Thymus (tissue), 11 donors: Measurements from ENCODE around the gene PHLDB3. TPM values are rescaled to one million over a fixed set of nuclear protein-coding genes. Genes with fewer than 3 reads are reported as not detected.
"Not testable (repeated sequence)": the region's sequence is repeated elsewhere in the genome, so short reads cannot be mapped to it uniquely, and the experiment has no call there.

Experiments used
- DNase-seq, 9 donors: peaks; one replicate each; pipeline ENCODE4 v3.0.0-alpha.2; 2013; ENCODE audit warnings: low spot score in 9 of 9, low read depth in 6 of 9, missing footprints in 1 of 9
- H3K27ac ChIP-seq, 2 donors: one replicate each; pipeline ENCODE4 v1.5.1; 2013; ENCODE audit warnings: control low read depth in 1 of 2, low read depth in 1 of 2, low read length in 1 of 2, mild to moderate bottlenecking in 1 of 2, moderate library complexity in 1 of 2
- H3K27me3 ChIP-seq, 2 donors: one replicate each; pipeline ENCODE4 v1.5.1; 2013; ENCODE audit warnings: low read length in 1 of 2; ENCODE audit not compliant: control insufficient read depth in 2 of 2, insufficient read depth in 1 of 2
- H3K36me3 ChIP-seq, 2 donors: one replicate each; pipeline ENCODE4 v1.5.1; 2013; ENCODE audit warnings: low read length in 1 of 2, mild to moderate bottlenecking in 1 of 2, moderate library complexity in 1 of 2; ENCODE audit not compliant: control insufficient read depth in 2 of 2, insufficient read depth in 2 of 2
- H3K4me1 ChIP-seq, 2 donors: one replicate each; pipeline ENCODE4 v1.5.1; 2013; ENCODE audit warnings: low read length in 2 of 2; ENCODE audit not compliant: control insufficient read depth in 2 of 2, insufficient read depth in 2 of 2
- H3K4me3 ChIP-seq, 2 donors: one replicate each; pipeline ENCODE4 v1.5.1; 2013; ENCODE audit warnings: low read length in 2 of 2, control low read depth in 1 of 2, mild to moderate bottlenecking in 1 of 2
- H3K9me3 ChIP-seq, 2 donors: one replicate each; pipeline ENCODE4 v1.5.1; 2013; ENCODE audit warnings: low read length in 1 of 2, mild to moderate bottlenecking in 1 of 2; ENCODE audit not compliant: control insufficient read depth in 2 of 2, insufficient read depth in 1 of 2
- WGBS: extraction: QIAGEN DNeasy Blood & Tissue Kit; methylation state at CpG from one replicate; pipeline ENCODE4 v1.1.7; 2013; 5-methylcytosine and 5-hydroxymethylcytosine counted together
- polyA plus RNA-seq: library from polyadenylated mRNA; stranded (reverse); fragments of 200-250 nt; gene quantifications from one replicate; pipeline ENCODE4 v1.2.3, GENCODE V29; 2013
- total RNA-seq: library from RNA; stranded (reverse); fragments of 120-200 nt; gene quantifications from one replicate; pipeline ENCODE4 v1.2.4, GENCODE V29; 2013
- donor health status: healthy.

Gene PHLDB3
- total and polyA plus RNA-seq, 2 donors: 12.0 to 37.9 TPM

DNA sequence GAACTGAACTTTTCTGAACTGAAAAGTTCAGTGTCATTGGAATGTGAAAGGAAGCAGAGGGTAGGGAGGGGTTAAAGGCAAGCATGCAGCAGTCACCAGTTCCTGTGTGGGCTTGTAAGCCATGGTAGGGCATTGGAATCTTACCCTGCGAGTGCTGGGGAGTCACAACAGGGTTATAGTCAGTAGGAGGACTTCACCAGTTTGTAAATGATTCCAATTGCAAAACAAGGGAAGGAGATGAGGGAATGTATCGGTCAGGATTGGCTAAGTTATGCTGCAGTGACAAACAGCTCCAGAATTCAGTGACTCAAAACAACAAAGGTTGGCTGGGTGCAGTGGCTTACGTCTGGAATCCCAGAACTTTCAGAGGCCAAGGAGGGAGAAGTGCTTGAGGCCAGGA is 52.0 kb downstream of the PHLDB3 start:
- no peaks in the 10 kb centered on the region for H3K27me3 ChIP-seq
- no peaks in the 10 kb centered on the region for H3K4me1 ChIP-seq
- H3K4me3 ChIP-seq: no peak overlapping the region
- H3K9me3 ChIP-seq: no peaks in the 10 kb centered on the region
- 87% methylated on average over 3 of the region's 3 CpGs for WGBS
- H3K27ac ChIP-seq: no peak overlapping the region
- DNase-seq: no peak
- no peaks in the 10 kb centered on the region for H3K36me3 ChIP-seq

DNA sequence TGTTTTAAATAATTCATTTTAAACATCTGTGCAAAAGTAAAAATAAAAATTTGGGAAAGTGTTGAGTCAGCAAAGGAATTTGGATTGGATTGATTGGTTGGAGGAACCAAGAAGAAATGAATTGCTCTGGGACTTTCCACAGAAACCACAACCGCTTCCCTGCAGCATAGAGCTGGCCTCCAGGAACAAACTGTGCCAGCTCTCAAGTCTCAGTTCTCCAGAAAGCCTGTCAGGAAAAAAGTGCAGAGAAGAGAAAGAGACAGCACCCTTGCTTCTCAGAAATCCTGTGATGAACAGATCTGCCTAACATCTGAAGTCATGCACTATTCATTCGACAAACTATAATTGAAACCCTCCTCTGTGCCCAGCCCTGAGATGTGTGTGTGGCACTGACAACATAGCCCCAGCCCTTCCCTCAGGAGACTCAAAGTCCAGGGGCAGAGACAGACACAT is 54.0 kb downstream of the PHLDB3 start:
- Histone ChIP-seq H3K9me3 (no peaks in the 10 kb centered on the region), H3K36me3 (no peaks in the 10 kb centered on the region), H3K4me1 (no peaks in the 10 kb centered on the region), H3K27ac (peak overlapping the region; percentile 23 to 31), H3K27me3 (no peaks in the 10 kb centered on the region), H3K4me3 (no peak overlapping the region)
- 59% methylated on average over 2 of the region's 2 CpGs for WGBS
- DNase-seq: peak in 1 of 9 donors; percentile 32

DNA sequence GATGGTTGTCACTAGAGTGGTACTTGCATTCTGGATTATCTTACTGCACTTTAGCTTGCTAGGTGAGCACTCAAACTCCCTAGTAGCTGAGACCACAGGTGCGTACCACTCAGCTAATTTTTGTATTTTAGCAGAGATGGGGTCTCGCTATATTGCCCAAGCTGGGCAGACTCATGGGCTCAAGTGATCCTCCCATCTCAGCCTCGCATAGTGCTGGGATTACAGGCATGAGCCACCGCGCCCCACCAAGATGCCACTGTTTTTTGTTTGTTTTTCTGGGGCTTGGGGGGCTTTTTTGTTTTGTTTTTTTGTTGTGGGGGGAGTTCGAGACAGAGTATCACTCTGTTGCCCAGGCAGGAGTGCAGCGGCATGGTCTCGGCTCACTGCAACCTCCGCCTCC is 56.9 kb downstream of the PHLDB3 start:
- Histone ChIP-seq H3K27me3 (no peaks in the 10 kb centered on the region), H3K4me3 (no peak overlapping the region), H3K27ac (no peak overlapping the region), H3K9me3 (no peaks in the 10 kb centered on the region), H3K4me1 (peaks cover 0 to 2% of the 10 kb centered on the region in 2 donors), H3K36me3 (no peaks in the 10 kb centered on the region)
- DNase-seq: no peak
- 97% methylated on average over 9 of the region's 9 CpGs for WGBS

DNA sequence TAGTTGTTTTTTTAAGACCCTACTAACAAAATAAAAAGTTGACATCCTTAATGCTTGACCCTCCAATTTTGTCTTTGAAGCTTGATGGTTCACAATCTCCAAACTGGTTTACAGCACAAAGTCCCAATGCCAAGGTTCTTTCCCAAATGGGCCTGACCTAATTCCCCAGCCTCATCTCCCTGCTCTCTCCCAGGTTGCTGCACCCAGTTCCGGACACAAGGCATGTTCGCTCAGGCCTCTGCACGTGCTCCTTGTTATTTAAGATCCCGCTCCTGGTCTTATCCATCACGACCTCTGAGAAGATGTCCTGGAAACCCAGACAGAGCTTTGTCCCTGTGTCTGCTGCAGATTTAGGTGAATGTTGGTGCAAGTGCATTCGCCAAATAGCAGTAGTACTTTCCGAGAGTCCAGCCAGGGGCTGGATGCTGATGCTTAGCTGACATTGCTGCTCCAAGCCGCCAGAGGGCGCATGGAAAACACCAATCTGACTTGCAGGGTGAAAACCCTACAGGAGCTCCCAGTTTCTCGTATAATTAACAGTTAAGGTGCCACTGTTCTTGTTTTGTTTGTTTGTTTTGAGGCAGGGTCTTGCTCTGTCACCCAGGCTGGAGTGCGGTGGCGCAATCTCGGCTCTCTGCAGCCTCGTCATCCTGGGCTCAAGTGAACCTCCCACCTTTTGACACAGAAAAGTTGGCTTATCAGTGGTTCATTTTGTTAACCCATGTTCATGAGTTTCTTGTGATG is 57.6 kb downstream of the PHLDB3 start:
- no peaks in the 10 kb centered on the region for H3K27me3 ChIP-seq
- 42% methylated on average over 14 of the region's 14 CpGs for WGBS
- DNase-seq: peak in 6 of 9 donors; percentile 54 to 85 (median 72)

GRCh38 chr19:43445426-43445825 is 59.1 kb downstream of the PHLDB3 start:
- 95% methylated on average over 2 of the region's 2 CpGs for WGBS
- no peaks in the 10 kb centered on the region for H3K36me3 ChIP-seq
- no peak overlapping the region for H3K27ac ChIP-seq
- H3K4me3 ChIP-seq: no peak overlapping the region
- no peak for DNase-seq
- H3K27me3 ChIP-seq: no peaks in the 10 kb centered on the region
- no peaks in the 10 kb centered on the region for H3K9me3 ChIP-seq
- peaks cover 0 to 2% of the 10 kb centered on the region in 2 donors for H3K4me1 ChIP-seq

More for the DNA sequence above, 57.6 kb downstream of the PHLDB3 start:
- H3K4me1 ChIP-seq: peaks cover 0 to 2% of the 10 kb centered on the region in 2 donors
- H3K27ac ChIP-seq: no peak overlapping the region
- no peaks in the 10 kb centered on the region for H3K36me3 ChIP-seq
- no peaks in the 10 kb centered on the region for H3K9me3 ChIP-seq
- H3K4me3 ChIP-seq: no peak overlapping the region

DNA sequence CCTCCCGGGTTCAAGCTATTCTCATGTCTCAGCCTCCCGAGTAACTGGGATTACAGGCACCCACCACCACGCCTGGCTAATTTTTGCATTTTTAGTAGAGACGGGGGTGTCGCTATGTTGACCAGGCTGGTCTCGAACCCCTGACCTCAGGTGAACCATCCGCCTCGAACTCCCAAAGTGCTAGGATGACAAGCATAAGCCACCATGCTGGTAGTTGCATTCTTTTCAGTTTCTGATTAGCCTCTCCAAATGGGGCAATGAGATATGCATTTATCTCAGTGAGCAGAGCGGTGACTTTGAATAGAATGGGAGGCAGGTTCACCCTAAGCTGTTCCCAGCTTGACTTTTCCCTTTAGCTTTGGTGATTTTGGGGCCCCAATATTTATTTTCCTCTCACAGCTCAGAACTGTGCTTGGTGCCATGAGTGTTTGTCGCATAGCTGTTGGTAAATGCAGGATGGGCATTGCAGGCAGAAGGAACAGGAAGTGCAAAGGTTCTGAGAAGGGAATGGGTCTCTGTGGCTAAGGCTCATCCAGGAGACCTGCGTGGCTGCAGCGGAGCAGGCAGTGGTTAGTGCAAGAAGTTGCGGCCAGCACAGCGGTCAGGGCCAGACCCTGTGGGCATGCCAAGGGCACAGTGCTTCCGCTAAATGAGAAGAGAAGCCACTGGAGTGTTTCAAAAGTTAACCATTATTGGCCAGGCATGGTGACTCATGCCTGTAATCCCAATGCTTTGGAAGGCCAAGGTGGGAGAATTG is 59.8 kb downstream of the PHLDB3 start:
- WGBS: 95% methylated on average over 15 of the region's 15 CpGs
- DNase-seq: no peak

DNA sequence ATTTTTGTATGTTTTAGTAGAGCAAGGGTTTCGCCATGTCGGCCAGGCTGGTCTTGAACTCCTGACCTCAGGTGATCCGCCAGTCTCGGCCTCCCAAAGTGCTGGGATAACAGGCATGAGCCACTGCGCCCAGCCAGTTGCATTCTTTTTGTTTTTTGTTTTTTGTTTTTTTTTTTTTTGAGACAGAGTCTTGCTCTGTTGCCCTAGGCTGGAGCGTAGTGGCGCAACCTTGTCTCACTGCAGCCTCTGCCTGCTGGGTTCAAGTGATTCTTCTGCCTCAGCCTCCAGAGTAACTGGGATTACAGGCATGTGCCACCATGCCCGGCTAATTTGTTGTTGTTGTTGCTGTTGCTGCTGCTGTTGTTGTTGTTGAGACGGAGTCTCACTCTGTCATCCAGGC is 60.5 kb downstream of the PHLDB3 start:
- not testable (repeated sequence) for H3K27ac ChIP-seq, H3K9me3 ChIP-seq, H3K36me3 ChIP-seq, H3K4me3 ChIP-seq, H3K27me3 ChIP-seq, DNase-seq, H3K4me1 ChIP-seq
- 97% methylated on average over 9 of the region's 9 CpGs for WGBS

More for the DNA sequence above, 59.8 kb downstream of the PHLDB3 start:
- Histone ChIP-seq H3K9me3 (no peaks in the 10 kb centered on the region), H3K27me3 (no peaks in the 10 kb centered on the region), H3K4me3 (no peak overlapping the region), H3K36me3 (no peaks in the 10 kb centered on the region), H3K4me1 (peaks cover 0 to 3% of the 10 kb centered on the region in 2 donors), H3K27ac (no peak overlapping the region)

- Histone ChIP-seq H3K36me3 (no peaks in the 10 kb centered on the region), H3K4me1 (peaks cover 8 to 22% of the 10 kb centered on the region in 2 donors), H3K9me3 (no peaks in the 10 kb centered on the region), H3K27me3 (no peaks in the 10 kb centered on the region), H3K4me3 (no peak overlapping the region), H3K27ac (no peak overlapping the region)
- no peak for DNase-seq
- WGBS: 88% methylated on average over 3 of the region's 3 CpGs
Observed at GRCh38 chr19:43441716-43442115, 62.8 kb downstream of the PHLDB3 start.

DNA sequence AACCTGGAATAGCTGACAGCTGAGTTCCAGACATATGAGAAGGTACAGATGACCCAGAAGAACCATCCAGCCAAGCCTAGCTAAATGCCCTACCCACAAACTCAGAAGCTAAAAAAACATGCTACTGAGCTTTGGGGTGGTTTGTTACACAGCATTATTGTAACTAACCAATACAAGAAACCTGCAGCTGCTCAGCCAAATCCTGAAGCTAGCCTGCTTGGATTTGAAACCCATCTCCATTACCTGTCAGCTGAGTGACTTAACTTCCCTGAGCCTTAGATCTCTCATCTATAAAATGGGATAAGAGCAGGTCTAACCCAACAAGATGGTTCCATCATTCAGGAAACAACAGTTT is 64.9 kb downstream of the PHLDB3 start:
- Histone ChIP-seq H3K4me1 (peaks cover 8 to 21% of the 10 kb centered on the region in 2 donors), H3K4me3 (no peak overlapping the region), H3K9me3 (no peaks in the 10 kb centered on the region), H3K27ac (peak overlapping the region in 1 of 2 donors; percentile 49), H3K36me3 (no peaks in the 10 kb centered on the region), H3K27me3 (no peaks in the 10 kb centered on the region)
- no peak for DNase-seq
